ENCODE measurements around the gene AVL9.

The AVL9 gene

DNA sequence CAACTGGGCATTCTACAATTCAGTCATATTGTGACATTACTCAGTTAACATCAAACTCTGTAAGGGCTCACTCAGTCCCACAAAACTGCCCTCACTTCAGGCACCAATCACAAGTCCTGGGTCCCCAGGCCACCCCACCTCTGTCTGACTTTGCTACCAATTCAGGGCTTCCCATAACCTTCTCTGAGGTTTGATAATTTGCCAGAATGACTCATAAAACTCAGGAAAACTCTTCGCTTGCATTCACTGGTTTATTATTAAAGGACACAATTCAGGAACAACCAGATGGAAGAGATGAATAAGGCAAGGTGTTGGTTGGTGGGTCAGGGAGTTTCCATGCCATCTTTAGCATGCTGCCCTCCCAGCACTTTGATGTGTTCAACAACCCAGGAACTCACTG lies 41.3 kb downstream of the AVL9 start:
- DNase-seq (ENCODE audit: low spot score) = no peak
- in situ Hi-C loops (cut with MboI; ENCODE audit: low pct_unique_long_range_greater_than_20kb, low sequenced_read_pairs, unreplicated experiment) = no loop called here

DNA sequence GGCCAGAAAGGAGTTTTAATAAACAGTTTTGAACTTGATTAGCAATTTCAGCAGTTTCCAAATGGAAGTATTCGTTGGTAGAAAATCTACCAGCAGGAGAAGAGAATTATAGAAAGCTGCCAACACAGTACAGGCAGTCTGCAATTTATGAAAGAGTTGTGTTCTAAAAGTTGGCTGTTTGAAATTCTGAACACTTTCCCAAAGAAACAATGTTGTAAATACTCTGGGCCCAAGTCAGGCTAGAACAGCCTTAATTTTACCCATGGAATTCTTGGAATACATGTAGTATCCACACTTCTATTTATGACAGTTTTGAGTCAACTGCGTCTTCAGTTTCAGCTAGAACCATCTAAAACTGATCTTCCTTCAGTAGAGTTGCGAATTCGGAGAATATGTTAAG lies 42.5 kb downstream of the AVL9 start:
- in situ Hi-C loops (cut with MboI; ENCODE audit: low pct_unique_long_range_greater_than_20kb, low sequenced_read_pairs, unreplicated experiment) = no loop called here
- DNase-seq (ENCODE audit: low spot score) = no peak
- TF ChIP-seq, protein P1, sequence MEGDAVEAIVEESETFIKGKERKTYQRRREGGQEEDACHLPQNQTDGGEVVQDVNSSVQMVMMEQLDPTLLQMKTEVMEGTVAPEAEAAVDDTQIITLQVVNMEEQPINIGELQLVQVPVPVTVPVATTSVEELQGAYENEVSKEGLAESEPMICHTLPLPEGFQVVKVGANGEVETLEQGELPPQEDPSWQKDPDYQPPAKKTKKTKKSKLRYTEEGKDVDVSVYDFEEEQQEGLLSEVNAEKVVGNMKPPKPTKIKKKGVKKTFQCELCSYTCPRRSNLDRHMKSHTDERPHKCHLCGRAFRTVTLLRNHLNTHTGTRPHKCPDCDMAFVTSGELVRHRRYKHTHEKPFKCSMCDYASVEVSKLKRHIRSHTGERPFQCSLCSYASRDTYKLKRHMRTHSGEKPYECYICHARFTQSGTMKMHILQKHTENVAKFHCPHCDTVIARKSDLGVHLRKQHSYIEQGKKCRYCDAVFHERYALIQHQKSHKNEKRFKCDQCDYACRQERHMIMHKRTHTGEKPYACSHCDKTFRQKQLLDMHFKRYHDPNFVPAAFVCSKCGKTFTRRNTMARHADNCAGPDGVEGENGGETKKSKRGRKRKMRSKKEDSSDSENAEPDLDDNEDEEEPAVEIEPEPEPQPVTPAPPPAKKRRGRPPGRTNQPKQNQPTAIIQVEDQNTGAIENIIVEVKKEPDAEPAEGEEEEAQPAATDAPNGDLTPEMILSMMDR (IDR thresholded peaks at IDR 0.05; ENCODE audit: extremely low read depth, insufficient read depth, missing control alignments) = no peak

More for the DNA sequence above, 41.3 kb downstream of the AVL9 start:
- TF ChIP-seq, protein P1 (IDR thresholded peaks at IDR 0.05; ENCODE audit: extremely low read depth, insufficient read depth, missing control alignments) = no peak

DNA sequence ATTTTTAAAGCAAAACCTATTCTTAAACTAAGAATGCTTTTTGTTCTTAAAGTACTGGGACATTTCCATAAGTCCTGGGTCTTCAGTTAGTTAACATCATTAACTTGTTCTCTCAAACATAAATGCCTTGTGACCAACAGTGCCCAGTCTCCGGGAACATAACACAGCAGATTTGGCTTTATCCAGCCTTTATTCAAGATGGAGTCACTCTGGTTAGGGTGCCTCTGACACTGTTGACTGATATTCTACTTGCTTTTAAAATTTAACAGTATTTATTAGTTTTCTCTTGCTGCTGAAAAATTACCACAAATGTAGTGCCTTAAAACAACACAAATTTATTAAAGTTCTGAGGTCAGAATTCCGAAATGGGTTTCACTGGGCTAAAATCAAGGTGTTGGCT lies 44.1 kb downstream of the AVL9 start:
- in situ Hi-C loops (cut with MboI; ENCODE audit: low pct_unique_long_range_greater_than_20kb, low sequenced_read_pairs, unreplicated experiment) = no loop called here
- TF ChIP-seq, protein P1 (IDR thresholded peaks at IDR 0.05; ENCODE audit: extremely low read depth, insufficient read depth, missing control alignments) = no peak
- DNase-seq (ENCODE audit: low spot score) = no peak

DNA sequence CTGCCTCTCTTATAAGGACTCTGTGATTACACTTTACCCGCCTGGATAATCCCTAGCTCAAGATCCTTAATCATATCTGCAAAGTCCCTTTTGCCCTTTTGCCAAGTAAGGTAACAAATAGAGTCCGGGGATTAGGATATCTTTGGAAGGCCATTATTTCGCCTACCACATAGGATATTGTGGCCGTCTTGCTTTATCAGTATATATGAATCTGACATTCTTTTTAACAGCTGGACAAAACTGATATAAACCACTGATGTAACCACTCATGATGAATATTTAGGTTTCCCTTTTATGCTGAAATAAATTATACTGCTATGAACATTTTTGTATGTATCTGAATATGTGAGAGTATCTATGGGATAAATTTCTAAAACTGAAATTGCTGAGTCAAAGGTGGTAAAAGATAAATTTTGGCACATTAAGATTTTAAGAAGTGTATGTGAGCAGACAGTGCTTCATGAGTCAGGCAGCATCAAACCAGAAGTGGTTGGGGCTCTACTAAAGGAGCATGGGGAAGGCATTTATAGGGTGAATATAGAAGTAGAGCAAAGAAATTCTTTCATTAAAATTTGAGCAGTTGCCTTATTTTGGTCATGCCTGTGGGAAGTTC lies 44.7 kb downstream of the AVL9 start:
- TF ChIP-seq, protein P1 (IDR thresholded peaks at IDR 0.05; ENCODE audit: extremely low read depth, insufficient read depth, missing control alignments) = no peak
- DNase-seq (ENCODE audit: low spot score) = no peak
- in situ Hi-C loops (cut with MboI; ENCODE audit: low pct_unique_long_range_greater_than_20kb, low sequenced_read_pairs, unreplicated experiment) = no loop called here

DNA sequence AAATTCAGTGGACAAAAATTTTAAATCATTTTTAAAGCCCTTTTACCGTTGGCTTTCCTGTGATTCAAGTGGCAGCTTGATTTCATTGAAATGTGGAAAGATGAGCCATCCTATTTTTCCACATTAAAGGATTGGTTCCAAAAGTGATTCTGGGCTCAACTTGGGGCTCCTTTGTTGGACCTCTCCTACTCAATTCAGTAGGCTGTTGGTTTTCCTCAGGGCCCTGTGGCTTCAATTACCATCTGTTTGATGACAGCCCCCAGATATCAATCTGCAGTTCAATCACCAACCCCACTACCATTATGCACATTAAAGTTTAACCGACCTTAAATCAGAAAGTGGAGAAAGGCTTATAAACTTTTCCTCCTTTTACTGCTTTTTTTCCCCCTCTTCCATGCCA lies 47.3 kb downstream of the AVL9 start:
- TF ChIP-seq, protein P1 (IDR thresholded peaks at IDR 0.05; ENCODE audit: extremely low read depth, insufficient read depth, missing control alignments) = no peak
- no peak for DNase-seq (ENCODE audit: low spot score)
- in situ Hi-C loops (cut with MboI; ENCODE audit: low pct_unique_long_range_greater_than_20kb, low sequenced_read_pairs, unreplicated experiment) = no loop called here

DNA sequence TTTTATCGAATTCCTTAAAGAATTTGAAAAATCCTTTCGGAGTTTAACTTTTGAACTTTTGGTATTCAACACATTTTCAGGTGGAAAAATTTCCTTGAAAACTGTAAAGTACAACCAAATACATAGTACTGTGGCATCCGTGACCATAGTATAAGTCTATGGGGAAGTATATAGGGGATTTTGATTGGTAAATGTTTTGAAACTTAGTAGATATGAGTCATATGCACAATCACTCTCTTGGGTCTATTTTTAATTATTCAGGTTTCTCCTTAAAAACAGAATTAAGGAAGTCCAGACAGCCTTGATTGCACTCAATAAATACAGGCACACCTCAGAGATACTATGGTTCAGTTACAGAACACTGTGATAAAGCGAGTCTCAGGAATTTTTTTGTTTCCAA lies 64.2 kb downstream of the AVL9 start:
- in situ Hi-C loops (cut with MboI; ENCODE audit: low pct_unique_long_range_greater_than_20kb, low sequenced_read_pairs, unreplicated experiment) = no loop called here
- TF ChIP-seq, protein P1 (IDR thresholded peaks at IDR 0.05; ENCODE audit: extremely low read depth, insufficient read depth, missing control alignments) = no peak
- DNase-seq (ENCODE audit: low spot score) = no peak
